Measurements from ENCODE around the gene EVPLL. TPM values are rescaled to one million over a fixed set of nuclear protein-coding genes. Genes with fewer than 3 reads are reported as not detected.
"Not testable (repeated sequence)": the region's sequence is repeated elsewhere in the genome, so short reads cannot be mapped to it uniquely, and the experiment has no call there.

The EVPLL gene
- total RNA-seq = not detected in 2 replicates
- long read RNA-seq = 0 reads

GRCh38 chr17:18377437-18378204 is at the start of gene EVPLL:
TSS of gene EVPLL (plus strand) at chr17:18377778. CDS start at chr17:18380938, 3,160 bp downstream.
- H3K27ac Mint-ChIP-seq = no peak within 1 kb of the TSS
- peaks cover 7% of the 10 kb centered on the region for H3K27me3 Mint-ChIP-seq

GRCh38 chr17:18328643-18329204 is 48.9 kb upstream of the EVPLL start:
- Mint-ChIP-seq H3K27me3 (no peaks in the 10 kb centered on the region), H3K36me3 (ENCODE audit: insufficient read depth) (peaks cover 14% of the 10 kb centered on the region), H3K4me1 (ENCODE audit: low read depth) (no peaks in the 10 kb centered on the region), H3K27ac (no peak overlapping the region), H3K4me3 (ENCODE audit: low read depth) (no peak overlapping the region), H3K9me3 (ENCODE audit: low read depth) (no peaks in the 10 kb centered on the region)
- no peak for DNase-seq (ENCODE audit: low spot score, unreplicated experiment)
- TF ChIP-seq CTCF (IDR thresholded peaks at IDR 0.05; ENCODE audit: unreplicated experiment) = no peak

More at GRCh38 chr17:18377437-18378204, at the start of gene EVPLL:
- Mint-ChIP-seq H3K36me3 (ENCODE audit: insufficient read depth) (no peaks in the 10 kb centered on the region), H3K4me3 (ENCODE audit: low read depth) (no peak within 1 kb of the TSS), H3K4me1 (ENCODE audit: low read depth) (no peaks in the 10 kb centered on the region), H3K9me3 (ENCODE audit: low read depth) (peaks cover 3% of the 10 kb centered on the region)
- no peak for DNase-seq (ENCODE audit: low spot score, unreplicated experiment)
- no peak for TF ChIP-seq CTCF (IDR thresholded peaks at IDR 0.05; ENCODE audit: unreplicated experiment)

GRCh38 chr17:18331879-18332278 is 45.7 kb upstream of the EVPLL start:
- no peak for DNase-seq (ENCODE audit: low spot score, unreplicated experiment)
- H3K27ac Mint-ChIP-seq = no peak overlapping the region
- TF ChIP-seq CTCF (IDR thresholded peaks at IDR 0.05; ENCODE audit: unreplicated experiment) = no peak
- no peaks in the 10 kb centered on the region for H3K4me1 Mint-ChIP-seq (ENCODE audit: low read depth)
- peaks cover 10% of the 10 kb centered on the region for H3K36me3 Mint-ChIP-seq (ENCODE audit: insufficient read depth)
- H3K4me3 Mint-ChIP-seq (ENCODE audit: low read depth) = no peak overlapping the region
- no peaks in the 10 kb centered on the region for H3K27me3 Mint-ChIP-seq
- H3K9me3 Mint-ChIP-seq (ENCODE audit: low read depth) = no peaks in the 10 kb centered on the region

GRCh38 chr17:18332909-18333489 is 44.6 kb upstream of the EVPLL start:
- Mint-ChIP-seq H3K27me3 (no peaks in the 10 kb centered on the region), H3K27ac (no peak overlapping the region), H3K9me3 (ENCODE audit: low read depth) (no peaks in the 10 kb centered on the region), H3K4me3 (ENCODE audit: low read depth) (no peak overlapping the region), H3K4me1 (ENCODE audit: low read depth) (no peaks in the 10 kb centered on the region), H3K36me3 (ENCODE audit: insufficient read depth) (peaks cover 14% of the 10 kb centered on the region)
- DNase-seq (ENCODE audit: low spot score, unreplicated experiment) = no peak
- no peak for TF ChIP-seq CTCF (IDR thresholded peaks at IDR 0.05; ENCODE audit: unreplicated experiment)

GRCh38 chr17:18338158-18338557 is 39.4 kb upstream of the EVPLL start:
- not testable (repeated sequence) for H3K27ac Mint-ChIP-seq; H3K4me1 Mint-ChIP-seq (ENCODE audit: low read depth); H3K4me3 Mint-ChIP-seq (ENCODE audit: low read depth); DNase-seq (ENCODE audit: low spot score, unreplicated experiment); H3K9me3 Mint-ChIP-seq (ENCODE audit: low read depth); H3K27me3 Mint-ChIP-seq
- peaks cover 42% of the 10 kb centered on the region for H3K36me3 Mint-ChIP-seq (ENCODE audit: insufficient read depth)
